Retinal pigment epithelial cell (primary cell): Measurements from ENCODE around the gene TKTL1.
"Not testable (repeated sequence)": the region's sequence is repeated elsewhere in the genome, so short reads cannot be mapped to it uniquely, and the experiment has no call there.

ENCODE experiments used
- DNase-seq: peaks from one replicate; pipeline ENCODE4 v3.0.0-alpha.2; 2010; ENCODE audit warnings: low read depth
- H3K4me3 ChIP-seq: 2 replicates; pipeline ENCODE4 v1.5.1; 2011; ENCODE audit warnings: mild to moderate bottlenecking, low read length, control low read depth, moderate library complexity
- TF ChIP-seq, protein P1 (sequence below): conservative IDR thresholded peaks from 2 replicates; pipeline ENCODE4 v1.5.1; 2011; ENCODE audit warnings: low read depth, low read length, control low read depth, inconsistent platforms

Gene TKTL1

DNA sequence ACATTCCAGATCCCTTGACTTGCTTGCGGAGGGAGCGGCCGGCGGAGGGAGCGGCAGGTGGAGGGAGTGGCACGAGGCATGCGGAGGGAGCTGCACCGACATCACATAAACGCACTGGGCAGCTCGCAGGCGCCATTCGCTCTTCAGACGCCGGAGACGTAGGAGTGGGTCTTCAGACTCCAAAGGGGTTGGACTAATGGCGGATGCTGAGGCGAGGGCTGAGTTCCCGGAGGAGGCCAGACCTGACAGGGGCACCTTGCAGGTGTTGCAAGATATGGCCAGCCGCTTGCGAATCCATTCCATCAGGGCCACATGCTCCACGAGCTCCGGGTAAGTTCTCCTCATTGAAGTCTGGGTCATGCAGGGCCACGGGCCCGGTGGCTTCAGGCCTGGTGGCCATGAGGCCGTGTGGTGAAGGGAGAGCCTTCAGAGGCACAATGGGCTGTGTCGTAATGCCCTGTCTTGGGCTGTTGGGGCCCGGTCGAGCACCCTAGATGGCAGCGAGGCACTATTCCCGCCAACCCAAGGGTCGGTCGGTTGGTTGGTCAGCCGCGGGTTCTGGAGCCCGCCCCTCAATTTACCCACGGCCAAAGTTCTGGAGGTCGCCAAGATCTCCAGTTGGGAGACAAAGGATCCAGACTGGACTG, at the start of gene TKTL1:
Gene TKTL1 (plus strand): TSS at position 132 of the 647 bp plus-strand sequence. CDS start 65 bp downstream, at position 197.
- DNase-seq, result no peak
- TF ChIP-seq, protein P1, sequence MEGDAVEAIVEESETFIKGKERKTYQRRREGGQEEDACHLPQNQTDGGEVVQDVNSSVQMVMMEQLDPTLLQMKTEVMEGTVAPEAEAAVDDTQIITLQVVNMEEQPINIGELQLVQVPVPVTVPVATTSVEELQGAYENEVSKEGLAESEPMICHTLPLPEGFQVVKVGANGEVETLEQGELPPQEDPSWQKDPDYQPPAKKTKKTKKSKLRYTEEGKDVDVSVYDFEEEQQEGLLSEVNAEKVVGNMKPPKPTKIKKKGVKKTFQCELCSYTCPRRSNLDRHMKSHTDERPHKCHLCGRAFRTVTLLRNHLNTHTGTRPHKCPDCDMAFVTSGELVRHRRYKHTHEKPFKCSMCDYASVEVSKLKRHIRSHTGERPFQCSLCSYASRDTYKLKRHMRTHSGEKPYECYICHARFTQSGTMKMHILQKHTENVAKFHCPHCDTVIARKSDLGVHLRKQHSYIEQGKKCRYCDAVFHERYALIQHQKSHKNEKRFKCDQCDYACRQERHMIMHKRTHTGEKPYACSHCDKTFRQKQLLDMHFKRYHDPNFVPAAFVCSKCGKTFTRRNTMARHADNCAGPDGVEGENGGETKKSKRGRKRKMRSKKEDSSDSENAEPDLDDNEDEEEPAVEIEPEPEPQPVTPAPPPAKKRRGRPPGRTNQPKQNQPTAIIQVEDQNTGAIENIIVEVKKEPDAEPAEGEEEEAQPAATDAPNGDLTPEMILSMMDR, result no peak
- H3K4me3 ChIP-seq, result no peak within 1 kb of the TSS

DNA sequence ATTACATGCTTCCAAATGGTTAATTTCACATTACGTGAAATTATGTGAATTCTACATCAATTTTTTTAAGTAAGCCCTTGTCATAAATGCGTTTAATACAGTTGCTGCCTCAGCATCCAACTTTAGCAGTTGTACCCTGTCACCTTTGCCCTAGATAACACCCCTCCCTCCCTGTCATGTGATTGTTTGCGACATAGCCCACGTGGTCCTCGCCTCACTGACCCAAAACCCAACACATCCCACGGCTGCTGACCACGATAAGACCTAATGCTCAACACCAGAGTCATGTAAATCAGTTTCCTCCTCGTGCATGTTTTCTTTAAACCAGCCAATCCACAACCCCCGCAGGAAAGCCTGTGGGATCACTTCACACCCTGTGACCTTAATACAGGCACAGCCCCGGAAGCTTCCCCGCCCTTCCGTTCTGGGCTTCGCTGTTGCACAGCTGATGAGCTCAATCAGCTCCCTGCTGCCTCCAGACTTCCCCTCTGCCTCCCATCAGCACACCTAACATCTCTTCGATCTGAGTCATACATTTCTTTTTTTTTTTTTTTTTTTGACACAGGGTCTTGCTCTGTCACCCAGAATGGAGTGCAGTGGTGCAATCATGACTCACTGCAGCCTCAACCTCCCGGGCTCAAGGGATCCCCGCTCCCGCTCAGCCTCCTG, 48.1 kb upstream of the TKTL1 start:
- not testable (repeated sequence) for DNase-seq, H3K4me3 ChIP-seq

GRCh38 chrX:154248076-154248475, 47.5 kb upstream of the TKTL1 start:
- DNase-seq, H3K4me3 ChIP-seq: not testable (repeated sequence)

DNA sequence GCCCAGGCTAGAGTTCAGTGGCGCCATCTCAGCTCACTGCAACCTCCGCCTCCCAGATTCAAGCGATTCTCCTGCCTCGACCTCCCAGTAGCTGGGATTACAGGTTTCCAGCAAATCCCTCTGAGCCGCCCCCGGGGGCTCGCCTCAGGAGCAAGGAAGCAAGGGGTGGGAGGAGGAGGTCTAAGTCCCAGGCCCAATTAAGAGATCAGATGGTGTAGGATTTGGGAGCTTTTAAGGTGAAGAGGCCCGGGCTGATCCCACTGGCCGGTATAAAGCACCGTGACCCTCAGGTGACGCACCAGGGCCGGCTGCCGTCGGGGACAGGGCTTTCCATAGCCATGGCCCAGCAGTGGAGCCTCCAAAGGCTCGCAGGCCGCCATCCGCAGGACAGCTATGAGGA, 38.3 kb upstream of the TKTL1 start, which contains the start of gene OPN1MW3:
Gene OPN1MW3 (plus strand): TSS at position 301 of the 400 bp plus-strand sequence. CDS start 38 bp downstream, at position 339.
- not testable (repeated sequence) for DNase-seq, H3K4me3 ChIP-seq

GRCh38 chrX:154258711-154259110, 36.9 kb upstream of the TKTL1 start:
- not testable (repeated sequence) for H3K4me3 ChIP-seq, DNase-seq

DNA sequence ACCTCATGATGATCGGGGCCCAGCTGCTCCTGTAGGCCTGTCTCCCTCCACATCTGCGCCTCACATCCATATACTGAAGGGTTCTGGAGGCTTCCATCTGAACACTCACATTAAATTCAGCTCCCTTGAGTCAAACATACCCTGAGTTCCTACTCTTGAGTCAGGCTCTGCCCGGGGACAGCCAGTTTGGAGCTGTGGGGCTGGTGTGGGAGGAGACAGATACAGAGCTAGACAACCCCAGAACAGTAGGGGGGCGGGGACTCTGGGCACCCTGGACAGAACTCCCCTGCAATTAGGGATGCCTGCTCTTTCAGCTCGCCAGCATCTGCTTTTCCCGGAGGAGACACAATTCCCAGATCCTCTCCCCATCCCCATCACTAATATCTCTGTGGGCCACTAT, 32.5 kb upstream of the TKTL1 start:
- H3K4me3 ChIP-seq, DNase-seq: not testable (repeated sequence)

GRCh38 chrX:154269245-154269644, 26.4 kb upstream of the TKTL1 start:
- H3K4me3 ChIP-seq, DNase-seq: not testable (repeated sequence)

- DNase-seq, H3K4me3 ChIP-seq: not testable (repeated sequence)
Observed at GRCh38 chrX:154284489-154285338, 10.9 kb upstream of the TKTL1 start.

- H3K4me3 ChIP-seq, DNase-seq: not testable (repeated sequence)
Observed at GRCh38 chrX:154286406-154286805, 9.2 kb upstream of the TKTL1 start.

DNA sequence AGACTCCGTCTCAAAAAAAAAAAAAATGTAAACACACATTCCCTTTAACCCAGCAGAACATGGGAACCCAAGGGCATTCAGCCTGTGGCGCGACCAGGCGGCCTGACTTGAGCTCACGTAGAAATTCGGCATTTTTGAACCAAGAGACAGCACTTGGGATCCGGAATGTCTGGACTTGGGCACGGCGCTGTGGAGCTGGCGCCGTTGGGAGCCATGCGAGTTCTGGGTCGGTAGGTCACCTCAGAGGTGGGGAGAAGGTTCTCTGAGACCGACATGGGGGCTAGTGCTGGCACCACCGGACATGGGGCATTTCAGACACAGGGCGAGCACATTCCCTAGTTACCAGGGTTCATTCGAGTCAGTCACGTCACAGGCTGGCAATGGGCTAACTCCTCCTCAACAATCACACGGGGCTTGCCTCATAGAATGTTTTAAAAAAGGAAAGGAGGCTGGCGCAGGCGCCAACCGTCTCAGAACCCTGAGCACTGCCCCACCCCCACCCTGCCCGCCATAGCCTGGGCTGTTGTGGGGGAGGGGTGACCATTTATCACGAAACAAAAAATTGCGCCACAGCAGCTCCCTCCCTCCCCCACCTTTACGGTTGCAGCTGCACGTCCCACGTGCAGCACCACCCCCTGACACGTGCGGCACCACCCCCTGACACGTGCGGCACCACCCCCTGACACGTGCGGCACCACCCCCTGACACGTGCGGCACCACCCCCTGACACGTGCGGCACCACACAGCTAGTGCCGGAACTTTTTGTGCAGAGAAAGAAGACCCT, 612 bp upstream of the TKTL1 start, which contains the start of gene TEX28:
Gene TEX28 (minus strand): TSS at position 334 of the 784 bp plus-strand sequence. CDS start 3,007 bp downstream, outside the sequence.
- no peak for DNase-seq
- no peak within 1 kb of the TSS for H3K4me3 ChIP-seq
- TF ChIP-seq, protein P1, result no peak

GRCh38 chrX:154296731-154297130, 1.1 kb downstream of the TKTL1 start:
- DNase-seq, result no peak
- no peak overlapping the region for H3K4me3 ChIP-seq
- TF ChIP-seq, protein P1, result no peak
